HEK293T (cell line): ENCODE results near the gene ODF4.

ENCODE experiments used
- CTCF ChIA-PET: fragments of 350-600 bp; formaldehyde crosslinking; extraction: SDS; loops from one replicate; lab custom pipeline; 2021; ENCODE audit warnings: antibody characterized with exemption, inconsistent platforms; lab: Yijun Ruan, JAX
- POLR2A ChIA-PET: fragments of 350-600 bp; formaldehyde crosslinking; extraction: SDS; loops from one replicate; lab custom pipeline; 2020; ENCODE audit warnings: antibody characterized with exemption, inconsistent platforms; lab: Yijun Ruan, JAX
- DNase-seq: peaks from one replicate; pipeline ENCODE4 v3.0.0; 2012; ENCODE audit warnings: mixed read lengths; ENCODE audit errors: extremely low spot score
- ARNT ChIP-seq: fragments of 450-650 bp; IDR thresholded peaks from 2 replicates; pipeline ENCODE4 v1.6.1; 2017; ENCODE audit warnings: mild to moderate bottlenecking
- BHLHE40 ChIP-seq: fragments of 450-650 bp; IDR thresholded peaks from 2 replicates; pipeline ENCODE4 v1.6.1; 2016; ENCODE audit warnings: mild to moderate bottlenecking, moderate library complexity, borderline replicate concordance
- CTBP1 ChIP-seq: fragments of 450-650 bp; IDR thresholded peaks from 2 replicates; pipeline ENCODE4 v1.6.1; 2016; ENCODE audit warnings: borderline replicate concordance
- ELF4 ChIP-seq: fragments of 450-650 bp; IDR thresholded peaks from 2 replicates; pipeline ENCODE4 v1.6.1; 2017; ENCODE audit warnings: antibody characterized with exemption
- FOXA1 ChIP-seq: fragments of 450-650 bp; IDR thresholded peaks from 2 replicates; pipeline ENCODE4 v1.6.1; 2016; ENCODE audit warnings: mild to moderate bottlenecking
- FOXK2 ChIP-seq: fragments of 450-650 bp; IDR thresholded peaks from 2 replicates; pipeline ENCODE4 v1.6.1; 2016; ENCODE audit warnings: mild to moderate bottlenecking
- FOXM1 ChIP-seq: fragments of 450-650 bp; IDR thresholded peaks from 2 replicates; pipeline ENCODE4 v1.6.1; 2017; ENCODE audit warnings: mild to moderate bottlenecking, borderline replicate concordance
- HDGF ChIP-seq: fragments of 450-650 bp; IDR thresholded peaks from 2 replicates; pipeline ENCODE4 v1.6.1; 2017; ENCODE audit warnings: antibody characterized with exemption, borderline replicate concordance
- L3MBTL2 ChIP-seq: fragments of 450-650 bp; conservative IDR thresholded peaks from 2 replicates; pipeline ENCODE4 v1.6.1; 2016; ENCODE audit warnings: mild to moderate bottlenecking
- LEF1 ChIP-seq: fragments of 450-650 bp; IDR thresholded peaks from 2 replicates; pipeline ENCODE4 v1.6.1; 2017; ENCODE audit warnings: mild to moderate bottlenecking, borderline replicate concordance
- NFRKB ChIP-seq: fragments of 450-650 bp; IDR thresholded peaks from 2 replicates; pipeline ENCODE4 v1.6.1; 2016; ENCODE audit warnings: mild to moderate bottlenecking, moderate library complexity
- SP1 ChIP-seq: fragments of 450-650 bp; IDR thresholded peaks from 2 replicates; pipeline ENCODE4 v1.6.1; 2017
- SUZ12 ChIP-seq: fragments of 450-650 bp; IDR thresholded peaks from 2 replicates; pipeline ENCODE4 v1.6.1; 2016; ENCODE audit warnings: mild to moderate bottlenecking
- TARDBP ChIP-seq: fragments of 450-650 bp; IDR thresholded peaks from 2 replicates; pipeline ENCODE4 v1.6.1; 2016
- ZNF384 ChIP-seq: fragments of 450-650 bp; IDR thresholded peaks from 2 replicates; pipeline ENCODE4 v1.6.1; 2016
- TF ChIP-seq, protein P1 (sequence below): fragments of 450-650 bp; IDR thresholded peaks from 2 replicates; pipeline ENCODE4 v1.6.1; 2016

Gene ODF4

DNA sequence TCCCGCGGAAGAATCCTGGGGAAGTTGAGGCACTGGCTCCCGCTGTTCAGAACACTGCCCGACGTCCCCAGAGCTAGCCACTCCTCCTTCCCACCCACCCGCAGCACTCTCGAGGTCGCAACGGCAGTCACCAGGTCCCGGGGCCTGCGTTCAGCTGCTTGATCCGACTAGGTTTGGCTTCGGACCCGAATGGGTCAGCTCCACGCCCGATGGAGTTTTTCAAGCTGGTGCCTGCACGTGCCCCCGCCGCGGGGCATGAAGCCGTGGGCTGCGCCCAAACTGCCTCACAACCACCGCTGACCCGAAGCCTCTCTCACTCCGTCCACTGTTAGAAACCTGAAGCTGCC, 12.4 kb upstream of the ODF4 start:
- POLR2A ChIA-PET = no interaction called here
- no peak for TF ChIP-seq HDGF
- no peak for TF ChIP-seq ARNT
- TF ChIP-seq CTBP1 = no peak
- TF ChIP-seq FOXM1 = no peak
- TF ChIP-seq FOXK2 = no peak
- no peak for TF ChIP-seq LEF1
- TF ChIP-seq BHLHE40 = no peak
- TF ChIP-seq L3MBTL2 = no peak
- TF ChIP-seq NFRKB = no peak
- TF ChIP-seq FOXA1 = no peak
- CTCF ChIA-PET = no interaction called here
- DNase-seq = no peak

DNA sequence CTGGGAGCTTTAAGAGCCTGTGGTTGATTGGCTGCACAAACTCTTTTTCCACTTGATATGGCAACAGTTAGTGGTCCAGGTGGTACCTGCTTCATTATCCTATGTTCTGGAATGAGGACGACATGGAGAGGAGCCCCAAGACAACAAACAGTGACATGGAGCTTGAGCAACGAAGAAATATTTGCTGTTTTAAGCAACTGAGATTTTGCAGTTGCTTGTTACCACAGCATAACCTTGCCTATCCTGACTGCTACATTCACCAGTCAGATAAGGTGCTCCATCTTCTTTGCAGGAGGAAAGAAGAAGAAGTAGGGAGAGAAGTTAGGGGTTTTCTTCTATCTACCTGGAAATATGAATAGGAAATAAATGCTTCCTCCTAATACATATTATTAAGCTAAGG, 7.5 kb upstream of the ODF4 start:
- ChIA-PET POLR2A (interaction anchor here (1.1 kb wide), 1 partner anchor 52 kb away, joined by 3 read pairs; no protein-coding TSS in a partner anchor), CTCF (no interaction called here)
- DNase-seq = no peak
- no peak for TF ChIP-seq SUZ12
- no peak for TF ChIP-seq LEF1
- TF ChIP-seq HDGF = no peak
- TF ChIP-seq CTBP1 = no peak
- TF ChIP-seq SP1 = no peak
- TF ChIP-seq FOXA1 = no peak
- no peak for TF ChIP-seq FOXM1
- TF ChIP-seq BHLHE40 = no peak

DNA sequence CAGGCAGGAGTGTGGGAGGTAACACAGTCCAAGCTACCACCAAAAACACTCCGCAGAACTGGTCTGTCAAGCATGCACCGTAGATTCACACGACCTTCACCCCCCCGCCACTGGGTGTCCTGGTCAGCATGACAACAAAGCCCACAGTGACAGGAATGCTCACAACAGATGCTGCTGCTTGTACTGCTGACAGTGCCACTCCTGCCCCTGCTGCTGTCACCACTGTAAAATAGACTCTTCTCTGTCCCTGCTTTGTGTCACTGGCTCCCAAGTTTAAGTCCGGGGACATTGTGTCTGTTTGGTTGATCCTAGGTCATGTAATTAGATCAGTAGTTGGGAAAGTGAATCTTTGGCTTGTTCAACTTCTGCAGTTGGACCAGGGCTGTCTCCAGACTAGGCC, 7.0 kb upstream of the ODF4 start:
- CTCF ChIA-PET = no interaction called here
- no peak for TF ChIP-seq SP1
- TF ChIP-seq FOXK2 = no peak
- TF ChIP-seq ELF4 = no peak
- TF ChIP-seq SUZ12 = no peak
- no peak for TF ChIP-seq TARDBP
- no peak for TF ChIP-seq FOXM1
- TF ChIP-seq FOXA1 = no peak
- no peak for TF ChIP-seq ZNF384
- no peak for TF ChIP-seq BHLHE40
- no peak for TF ChIP-seq LEF1
- no peak for TF ChIP-seq CTBP1
- TF ChIP-seq ARNT = no peak
- TF ChIP-seq, protein P1, sequence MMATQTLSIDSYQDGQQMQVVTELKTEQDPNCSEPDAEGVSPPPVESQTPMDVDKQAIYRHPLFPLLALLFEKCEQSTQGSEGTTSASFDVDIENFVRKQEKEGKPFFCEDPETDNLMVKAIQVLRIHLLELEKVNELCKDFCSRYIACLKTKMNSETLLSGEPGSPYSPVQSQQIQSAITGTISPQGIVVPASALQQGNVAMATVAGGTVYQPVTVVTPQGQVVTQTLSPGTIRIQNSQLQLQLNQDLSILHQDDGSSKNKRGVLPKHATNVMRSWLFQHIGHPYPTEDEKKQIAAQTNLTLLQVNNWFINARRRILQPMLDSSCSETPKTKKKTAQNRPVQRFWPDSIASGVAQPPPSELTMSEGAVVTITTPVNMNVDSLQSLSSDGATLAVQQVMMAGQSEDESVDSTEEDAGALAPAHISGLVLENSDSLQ = no peak
- TF ChIP-seq HDGF = no peak
- no peak for TF ChIP-seq L3MBTL2
- no peak for TF ChIP-seq NFRKB
- no peak for DNase-seq
- POLR2A ChIA-PET = interaction anchor here (1.1 kb wide), 1 partner anchor 51 kb away, joined by 3 read pairs; no protein-coding TSS in a partner anchor

DNA sequence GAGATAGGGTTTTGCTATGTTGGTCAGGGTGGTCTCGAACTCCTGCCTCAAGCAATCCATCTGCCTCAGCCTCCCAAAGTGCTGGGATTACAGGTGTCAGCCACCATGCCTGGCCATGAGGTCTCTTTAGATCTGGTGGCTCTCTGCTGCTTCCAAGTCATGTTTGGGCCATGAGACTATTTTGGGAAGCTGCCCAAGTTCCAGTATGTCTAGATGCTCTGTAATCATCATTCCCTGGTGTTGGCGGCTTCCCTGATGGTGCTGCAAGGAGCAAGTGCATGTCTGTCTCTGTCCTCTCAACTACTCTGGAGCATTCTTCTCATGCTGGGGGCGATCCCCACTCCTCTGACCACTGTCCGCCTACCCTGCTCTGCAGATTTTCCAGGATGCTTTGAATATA, 6.4 kb upstream of the ODF4 start:
- ChIA-PET CTCF (no interaction called here), POLR2A (no interaction called here)
- no peak for TF ChIP-seq SP1
- TF ChIP-seq FOXM1 = no peak
- TF ChIP-seq NFRKB = no peak
- TF ChIP-seq ELF4 = no peak
- TF ChIP-seq ARNT = no peak
- TF ChIP-seq LEF1 = no peak
- no peak for TF ChIP-seq ZNF384
- no peak for TF ChIP-seq BHLHE40
- no peak for TF ChIP-seq L3MBTL2
- TF ChIP-seq, protein P1 = no peak
- TF ChIP-seq TARDBP = no peak
- TF ChIP-seq FOXA1 = no peak
- TF ChIP-seq HDGF = no peak
- TF ChIP-seq CTBP1 = no peak
- no peak for TF ChIP-seq SUZ12
- TF ChIP-seq FOXK2 = no peak
- DNase-seq = no peak

DNA sequence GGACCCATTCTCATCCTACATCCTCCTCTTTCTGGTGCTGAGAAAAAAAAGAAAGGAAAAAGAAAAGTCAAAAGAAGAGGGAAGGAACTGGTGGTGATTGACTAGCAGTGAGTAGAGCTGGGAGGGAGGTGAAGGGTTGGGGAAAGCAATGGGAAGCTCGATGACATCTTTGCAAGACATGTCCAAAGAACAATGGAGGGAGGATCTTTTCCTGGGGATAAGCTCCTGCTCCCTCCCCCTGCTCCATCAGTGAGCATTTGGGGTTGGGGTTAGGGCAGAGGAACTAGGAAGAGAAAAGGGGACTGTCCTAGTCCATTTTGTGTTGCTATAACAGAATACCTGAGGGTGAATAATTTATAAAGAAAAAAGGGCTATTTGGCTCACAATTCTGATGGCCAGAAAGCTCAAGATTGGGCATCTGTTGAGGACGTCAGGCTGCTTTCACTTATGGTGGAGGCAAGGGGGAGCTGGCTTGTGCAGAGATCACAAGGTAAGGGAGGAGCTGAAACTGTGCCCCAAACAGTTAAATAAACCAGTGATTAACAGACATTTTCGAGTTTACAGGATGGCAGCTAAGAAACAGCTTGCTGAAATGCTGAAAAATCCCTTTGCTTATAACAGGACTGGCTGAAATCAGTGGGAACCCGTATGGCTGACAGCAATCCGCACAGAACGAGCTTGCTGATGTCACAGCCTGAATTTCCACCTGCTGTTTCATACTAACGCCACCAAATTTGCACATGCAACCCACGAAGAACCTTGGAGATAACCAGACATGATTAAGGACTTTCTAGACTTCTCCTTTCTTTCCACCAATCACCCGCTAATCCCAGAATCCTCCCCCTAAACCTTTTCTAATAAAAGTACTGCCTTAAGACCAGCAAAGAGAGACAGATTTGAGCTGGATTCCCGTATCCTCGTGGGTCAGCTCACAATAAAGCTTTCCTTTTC, 1.6 kb upstream of the ODF4 start:
- ChIA-PET CTCF (interaction anchor here (0.6 to 1.1 kb wide), 4 partner anchors 37 to 264 kb away, joined by 3 to 5 read pairs (median 4); no protein-coding TSS in a partner anchor), POLR2A (interaction anchor here (0.7 to 1.8 kb wide), 4 partner anchors 22 to 45 kb away, joined by 3 to 9 read pairs (median 4); partner anchors contain the start of genes KRABD2 and SLC25A35)
- TF ChIP-seq L3MBTL2 (no peak), CTBP1 (no peak), ZNF384 (no peak), ELF4 (no peak), TARDBP (no peak)
- DNase-seq = no peak

DNA sequence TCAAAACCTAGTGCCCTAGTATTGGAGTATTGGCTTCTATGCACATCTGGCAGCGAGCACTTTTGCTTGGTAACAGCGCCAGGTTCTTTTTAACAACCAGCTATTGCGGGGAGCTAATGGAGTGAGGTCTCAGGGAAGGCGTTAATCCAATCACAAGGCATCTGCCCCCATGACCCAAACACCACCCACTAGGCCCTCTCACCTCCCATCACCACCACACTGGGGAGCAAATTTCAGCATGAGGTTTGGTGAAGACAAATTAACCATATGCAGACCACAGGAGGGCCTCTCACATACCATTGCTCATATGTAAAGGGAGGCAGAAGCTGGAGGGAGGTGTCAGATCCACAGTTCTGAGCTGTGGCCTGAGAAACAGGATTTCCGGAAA, 893 bp upstream of the ODF4 start:
- no peak for DNase-seq
- ChIA-PET CTCF (interaction anchor here (0.6 to 1.1 kb wide), 3 partner anchors 37 to 171 kb away, joined by 3 to 5 read pairs (median 4); no protein-coding TSS in a partner anchor), POLR2A (interaction anchor here (1.0 to 1.8 kb wide), 3 partner anchors 22 to 43 kb away, joined by 3 to 9 read pairs (median 4); partner anchors contain the start of genes KRABD2 and SLC25A35)
- no peak for TF ChIP-seq ZNF384
- TF ChIP-seq TARDBP = no peak
- TF ChIP-seq, protein P1 = no peak
- TF ChIP-seq FOXA1 = no peak
- no peak for TF ChIP-seq HDGF
- TF ChIP-seq ELF4 = no peak
- TF ChIP-seq NFRKB = no peak
- TF ChIP-seq BHLHE40 = no peak
- no peak for TF ChIP-seq SP1
- no peak for TF ChIP-seq ARNT
